Aorta (tissue), 5 donors: ENCODE results near the gene KLK7. TPM values are rescaled to one million over a fixed set of nuclear protein-coding genes. Genes with fewer than 3 reads are reported as not detected.

Experiments used
- ATAC-seq: fragments of 200-7000 bp; cut with Tn5 transposase; one replicate; pipeline ENCODE4 v1.9.1; 2022; ENCODE audit warnings: moderate library complexity; ENCODE audit not compliant: low FRiP score
- DNase-seq, 2 donors: peaks; one replicate each; pipeline ENCODE4 v3.0.0-alpha.2; 2020
- H3K27ac ChIP-seq, 2 donors: one replicate each; pipeline ENCODE4 v1.5.1; 2013; ENCODE audit warnings: low read length in 2 of 2, mild to moderate bottlenecking in 2 of 2, moderate library complexity in 2 of 2, control low read depth in 1 of 2, inconsistent platforms in 1 of 2, low read depth in 1 of 2
- H3K27me3 ChIP-seq, 2 donors: one replicate each; pipeline ENCODE4 v1.6.1; 2013; ENCODE audit warnings: control low read depth in 1 of 2, low read length in 1 of 2, mild to moderate bottlenecking in 1 of 2, moderate library complexity in 1 of 2; ENCODE audit not compliant: insufficient read depth in 2 of 2, control insufficient read depth in 1 of 2
- H3K36me3 ChIP-seq, 2 donors: one replicate each; pipeline ENCODE4 v1.6.1; 2013; ENCODE audit warnings: control low read depth in 1 of 2, low read length in 1 of 2, mild to moderate bottlenecking in 1 of 2; ENCODE audit not compliant: insufficient read depth in 2 of 2, control insufficient read depth in 1 of 2
- H3K4me1 ChIP-seq, 2 donors: one replicate each; pipeline ENCODE4 v1.6.1; 2013; ENCODE audit warnings: low read length in 2 of 2, control low read depth in 1 of 2, mild to moderate bottlenecking in 1 of 2, moderate library complexity in 1 of 2; ENCODE audit not compliant: insufficient read depth in 2 of 2, control insufficient read depth in 1 of 2
- H3K4me3 ChIP-seq, 2 donors: one replicate each; pipeline ENCODE4 v1.5.1; 2013; ENCODE audit warnings: low read length in 2 of 2, control low read depth in 1 of 2, mild to moderate bottlenecking in 1 of 2
- H3K9me3 ChIP-seq: one replicate; pipeline ENCODE4 v1.6.1; 2013; ENCODE audit warnings: mild to moderate bottlenecking, low read length; ENCODE audit not compliant: control insufficient read depth
- WGBS, 2 donors: extraction: QIAGEN DNeasy Blood & Tissue Kit; methylation state at CpG; one replicate each; pipeline ENCODE4 v1.1.7; 2013; 5-methylcytosine and 5-hydroxymethylcytosine counted together
- intact Hi-C, 2 donors: fragments of 100-400 bp; cut with DNase I; formaldehyde crosslinking; loops; one replicate each; pipeline versions ENCODE4 v1.14.2 to v1.15.0; 2022
- polyA plus RNA-seq, 2 donors: library from polyadenylated mRNA; stranded (reverse); fragments of 200-250 nt; gene quantifications; one replicate each; pipeline ENCODE4 v1.2.3, GENCODE V29; 2013
- total RNA-seq, 2 donors: library from RNA; stranded (reverse); fragmentation: NEBNext Ultra II Directional; extraction: Animal tissue kit (Norgen Biotek cat#: 25700); gene quantifications; one replicate each; pipeline ENCODE4 v1.2.1, GENCODE V29; 2021
- donor health status: healthy with polysubstance abuse.
- donor health status: Bipolar disorder and iron deficiency.
- donor health status: DM: no; HTN: no; CAD: no.
- donor health status: DM: no; HTN: no; CAD: no.
- donor health status: DM: yes; HTN: yes; CAD: no.

KLK7 gene
- total and polyA plus RNA-seq, 4 donors, result not detected

GRCh38 chr19:50939596-50939995 is 44.1 kb downstream of the KLK7 start:
- DNase-seq (no peak), ATAC-seq (no peak)
- WGBS, 2 donors, result 66 to 71% methylated on average over 2 of the region's 2 CpGs
- no peak overlapping the region for H3K4me3 ChIP-seq
- no peak overlapping the region for H3K27ac ChIP-seq
- intact Hi-C loops, result no loop called here
- no peaks in the 10 kb centered on the region for H3K27me3 ChIP-seq
- H3K36me3 ChIP-seq, result no peaks in the 10 kb centered on the region
- H3K9me3 ChIP-seq, result peaks cover 8% of the 10 kb centered on the region
- H3K4me1 ChIP-seq, result no peaks in the 10 kb centered on the region

- DNase-seq (no peak), ATAC-seq (no peak)
- Histone ChIP-seq H3K27me3 (no peaks in the 10 kb centered on the region), H3K27ac (no peak overlapping the region), H3K9me3 (peaks cover 3% of the 10 kb centered on the region), H3K4me3 (no peak overlapping the region), H3K36me3 (no peaks in the 10 kb centered on the region), H3K4me1 (no peaks in the 10 kb centered on the region)
- WGBS, 2 donors, result 74 to 75% methylated on average over 8 of the region's 8 CpGs
- intact Hi-C loops, result no loop called here
Observed at GRCh38 chr19:50933640-50934039, 50.1 kb downstream of the KLK7 start.

- DNase-seq (no peak), ATAC-seq (no peak)
- H3K27ac ChIP-seq, result no peak overlapping the region
- peaks cover 3% of the 10 kb centered on the region for H3K9me3 ChIP-seq
- 67 to 69% methylated on average over 4 of the region's 4 CpGs for WGBS, 2 donors
- intact Hi-C loops, result no loop called here
- no peaks in the 10 kb centered on the region for H3K27me3 ChIP-seq
- H3K4me1 ChIP-seq, result no peaks in the 10 kb centered on the region
- H3K36me3 ChIP-seq, result no peaks in the 10 kb centered on the region
- no peak overlapping the region for H3K4me3 ChIP-seq
Observed at GRCh38 chr19:50932690-50933083, 51.0 kb downstream of the KLK7 start.

DNA sequence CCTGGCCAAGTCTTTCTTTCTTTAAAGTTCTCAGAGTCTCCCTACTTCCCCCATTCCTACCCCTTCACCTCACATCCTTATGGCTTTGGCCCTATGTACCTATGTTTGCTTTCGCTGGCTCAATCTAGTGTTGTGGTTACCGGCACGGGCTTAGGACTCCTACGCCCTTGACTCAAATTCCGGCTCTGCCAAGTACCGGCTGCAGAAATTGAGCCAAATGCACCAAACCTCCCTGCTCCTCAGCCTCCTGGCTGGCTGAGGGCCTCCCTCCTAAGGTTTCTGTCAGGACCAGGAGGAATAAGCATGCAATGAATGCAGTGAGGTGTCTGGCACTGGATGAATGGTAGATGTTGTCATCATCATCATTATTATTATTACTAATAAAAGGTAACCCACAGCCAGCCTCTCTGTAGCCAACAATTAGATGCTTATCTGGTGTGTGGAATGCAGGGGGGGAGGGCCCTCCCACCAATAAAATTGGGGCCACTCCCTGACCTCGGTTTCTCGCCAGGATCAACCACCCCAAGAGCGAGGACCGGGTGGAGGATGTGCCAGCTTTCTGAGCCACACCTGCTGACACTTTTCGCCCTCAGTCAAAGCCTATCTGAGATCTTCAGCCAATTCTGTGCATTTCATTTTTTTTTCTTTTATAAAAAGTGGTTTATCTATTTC is 51.6 kb downstream of the KLK7 start:
- no peak overlapping the region for H3K27ac ChIP-seq
- ATAC-seq, result no peak
- intact Hi-C loops, result no loop called here
- 73 to 80% methylated on average over 11 of the region's 11 CpGs for WGBS, 2 donors
- no peak for DNase-seq
- no peaks in the 10 kb centered on the region for H3K27me3 ChIP-seq
- no peak overlapping the region for H3K4me3 ChIP-seq
- peaks cover 3% of the 10 kb centered on the region for H3K9me3 ChIP-seq
- H3K36me3 ChIP-seq, result no peaks in the 10 kb centered on the region
- no peaks in the 10 kb centered on the region for H3K4me1 ChIP-seq

DNA sequence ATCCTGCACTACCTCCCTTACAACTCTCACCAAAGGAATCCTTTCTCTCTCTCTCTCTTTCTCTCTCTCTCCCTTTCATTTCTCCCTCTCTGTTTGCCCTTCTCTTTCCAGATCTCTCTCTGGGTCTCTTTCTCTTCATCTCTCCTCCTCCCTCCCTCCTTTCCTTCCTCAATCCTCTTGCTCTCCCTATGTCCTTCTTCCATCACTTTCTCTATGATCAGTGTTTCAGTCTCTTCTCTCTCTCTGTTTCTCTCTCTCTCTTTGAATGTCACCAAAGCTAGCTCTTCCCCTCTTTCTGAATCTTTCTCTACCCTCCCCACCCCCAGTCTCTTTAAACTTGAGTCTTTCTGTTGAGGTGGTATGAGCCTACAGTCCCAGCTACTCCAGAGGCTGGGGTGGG is 52.7 kb downstream of the KLK7 start:
- Histone ChIP-seq H3K27ac (no peak overlapping the region), H3K36me3 (no peaks in the 10 kb centered on the region), H3K4me3 (no peak overlapping the region), H3K4me1 (no peaks in the 10 kb centered on the region), H3K9me3 (no peaks in the 10 kb centered on the region), H3K27me3 (no peaks in the 10 kb centered on the region)
- DNase-seq (no peak), ATAC-seq (no peak)
- intact Hi-C loops, result no loop called here

DNA sequence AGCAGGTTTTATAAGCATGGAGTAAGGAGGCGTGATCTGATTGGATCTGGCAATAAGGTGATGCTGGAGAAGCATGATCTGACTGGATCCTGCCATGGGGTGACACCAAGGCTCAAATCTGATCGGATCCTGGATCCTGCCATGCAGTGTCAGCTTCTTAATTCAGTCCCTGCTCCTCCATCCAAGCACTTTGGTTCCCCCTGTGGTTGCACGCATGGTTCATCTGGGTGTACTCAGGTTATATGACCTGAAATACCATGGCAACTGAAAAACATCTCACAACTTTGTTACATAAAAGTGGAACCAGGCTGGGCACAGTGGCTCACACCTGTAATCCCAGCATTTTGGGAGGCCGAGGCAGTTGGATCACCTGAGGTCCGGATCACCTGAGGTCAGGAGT is 54.9 kb downstream of the KLK7 start:
- no peak for DNase-seq
- Histone ChIP-seq H3K27ac (no peak overlapping the region), H3K4me1 (no peaks in the 10 kb centered on the region), H3K4me3 (no peak overlapping the region), H3K9me3 (no peaks in the 10 kb centered on the region), H3K27me3 (no peaks in the 10 kb centered on the region), H3K36me3 (no peaks in the 10 kb centered on the region)
- intact Hi-C loops, result no loop called here
- WGBS, 2 donors, result 85 to 89% methylated on average over 5 of the region's 5 CpGs
- ATAC-seq, result no peak

Other genes starting within 250 kb of the KLK7 start
- gene GPR32, start 213.5 kb downstream of the KLK7 start, total RNA-seq, result not detected
- not detected for gene GPR32, start 213.5 kb downstream of the KLK7 start, polyA plus RNA-seq
- gene ACP4, start 193.5 kb downstream of the KLK7 start, total RNA-seq, result not detected
- not detected for gene ACP4, start 193.5 kb downstream of the KLK7 start, polyA plus RNA-seq
- 1 to 10 TPM in 1 of 2 donors, under 1 TPM in 1; 0.81 to 1.7 TPM for gene KLK1, start 160.1 kb downstream of the KLK7 start, total RNA-seq
- gene KLK1, start 160.1 kb downstream of the KLK7 start, polyA plus RNA-seq, result 1 to 10 TPM; 2.6 to 6.3 TPM
- not detected for gene KLK15, start 150.3 kb downstream of the KLK7 start, total RNA-seq
- not detected for gene KLK15, start 150.3 kb downstream of the KLK7 start, polyA plus RNA-seq
- gene KLK3, start 129.0 kb downstream of the KLK7 start, total RNA-seq, result not detected
- 1 to 10 TPM in 1 of 2 donors, not detected in 1; 1.4 TPM for gene KLK3, start 129.0 kb downstream of the KLK7 start, polyA plus RNA-seq
- gene KLK2, start 110.5 kb downstream of the KLK7 start, total RNA-seq, result not detected
- gene KLK2, start 110.5 kb downstream of the KLK7 start, polyA plus RNA-seq, result not detected
- not detected for gene KLK4, start 72.5 kb downstream of the KLK7 start, total RNA-seq
- not detected for gene KLK4, start 72.5 kb downstream of the KLK7 start, polyA plus RNA-seq
- not detected for gene KLK5, start 30.9 kb downstream of the KLK7 start, total RNA-seq
- gene KLK5, start 30.9 kb downstream of the KLK7 start, polyA plus RNA-seq, result not detected
- not detected for gene KLK6, start 14.3 kb downstream of the KLK7 start, total RNA-seq
- under 1 TPM in 1 of 2 donors, not detected in 1; 0.20 TPM for gene KLK6, start 14.3 kb downstream of the KLK7 start, polyA plus RNA-seq
- gene KLK8, start 17.7 kb upstream of the KLK7 start, total RNA-seq, result not detected
- gene KLK8, start 17.7 kb upstream of the KLK7 start, polyA plus RNA-seq, result not detected
- not detected for gene KLK10, start 35.8 kb upstream of the KLK7 start, total RNA-seq
- gene KLK10, start 35.8 kb upstream of the KLK7 start, polyA plus RNA-seq, result under 1 TPM in 1 of 2 donors, not detected in 1; 0.08 TPM
- not detected for gene KLK11, start 42.7 kb upstream of the KLK7 start, total RNA-seq
- under 1 TPM; 0.25 to 0.43 TPM for gene KLK11, start 42.7 kb upstream of the KLK7 start, polyA plus RNA-seq
- not detected for gene KLK12, start 51.1 kb upstream of the KLK7 start, total RNA-seq
- not detected for gene KLK12, start 51.1 kb upstream of the KLK7 start, polyA plus RNA-seq
- not detected for gene KLK13, start 81.2 kb upstream of the KLK7 start, total RNA-seq
- under 1 TPM in 1 of 2 donors, not detected in 1; 0.36 TPM for gene KLK13, start 81.2 kb upstream of the KLK7 start, polyA plus RNA-seq
- gene KLK14, start 99.0 kb upstream of the KLK7 start, total RNA-seq, result under 1 TPM; 0.57 to 0.71 TPM
- under 1 TPM in 1 of 2 donors, not detected in 1; 0.10 TPM for gene KLK14, start 99.0 kb upstream of the KLK7 start, polyA plus RNA-seq
- gene CTU1, start 124.5 kb upstream of the KLK7 start, total RNA-seq, result 1 to 10 TPM; 4.1 to 5.4 TPM
- gene CTU1, start 124.5 kb upstream of the KLK7 start, polyA plus RNA-seq, result 1 to 10 TPM; 1.1 to 2.6 TPM
- gene SIGLEC9, start 141.0 kb upstream of the KLK7 start, total RNA-seq, result 10 to 100 TPM; 10.4 to 11.5 TPM
- 1 to 10 TPM; 1.1 to 6.3 TPM for gene SIGLEC9, start 141.0 kb upstream of the KLK7 start, polyA plus RNA-seq
- gene SIGLEC7, start 158.4 kb upstream of the KLK7 start, total RNA-seq, result 1 to 10 TPM; 3.0 to 4.5 TPM
- 1 to 10 TPM in 1 of 2 donors, under 1 TPM in 1; 0.97 to 2.3 TPM for gene SIGLEC7, start 158.4 kb upstream of the KLK7 start, polyA plus RNA-seq
- gene CD33, start 241.2 kb upstream of the KLK7 start, total RNA-seq, result 10 to 100 TPM in 1 of 2 donors, 1 to 10 TPM in 1; 7.7 to 15.0 TPM
- 1 to 10 TPM; 1.4 to 7.9 TPM for gene CD33, start 241.2 kb upstream of the KLK7 start, polyA plus RNA-seq